ENCODE results near the gene FUBP3.
"Not testable (repeated sequence)": the region's sequence is repeated elsewhere in the genome, so short reads cannot be mapped to it uniquely, and the experiment has no call there.

The FUBP3 gene

DNA sequence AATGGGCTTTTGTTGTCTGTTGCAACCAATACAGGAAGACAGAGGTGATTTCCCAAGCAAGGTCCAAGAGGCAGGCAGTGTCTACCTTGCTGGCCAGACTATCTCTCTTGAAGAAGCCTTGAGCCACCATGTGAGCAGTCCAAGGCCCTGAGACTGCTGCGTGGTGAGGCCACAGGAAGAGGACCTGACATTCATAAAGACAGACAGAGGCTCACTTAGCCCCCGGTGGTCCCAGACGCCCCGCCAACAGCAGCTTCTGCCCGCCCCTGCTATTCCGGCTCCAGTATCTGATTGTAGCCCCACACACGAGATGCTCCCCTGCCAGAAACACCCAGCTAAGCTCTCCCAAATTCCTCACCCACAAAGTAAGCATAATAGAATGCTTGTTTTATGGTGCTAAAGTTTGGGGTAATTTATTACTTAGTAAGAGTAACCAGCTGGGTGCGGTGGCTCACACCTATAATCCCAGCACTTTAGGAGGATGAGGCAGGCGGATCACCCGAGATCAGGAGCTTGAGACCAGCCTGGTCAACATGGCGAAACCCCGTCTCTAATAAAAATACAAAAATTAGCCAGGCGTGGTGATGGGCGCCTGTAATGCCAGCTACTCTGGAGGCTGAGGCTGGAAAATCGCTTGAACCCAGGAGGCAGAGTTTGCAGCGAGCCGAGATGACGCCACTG is 22.8 kb upstream of the FUBP3 start:
- DNase-seq (ENCODE audit: low read depth) = no peak

DNA sequence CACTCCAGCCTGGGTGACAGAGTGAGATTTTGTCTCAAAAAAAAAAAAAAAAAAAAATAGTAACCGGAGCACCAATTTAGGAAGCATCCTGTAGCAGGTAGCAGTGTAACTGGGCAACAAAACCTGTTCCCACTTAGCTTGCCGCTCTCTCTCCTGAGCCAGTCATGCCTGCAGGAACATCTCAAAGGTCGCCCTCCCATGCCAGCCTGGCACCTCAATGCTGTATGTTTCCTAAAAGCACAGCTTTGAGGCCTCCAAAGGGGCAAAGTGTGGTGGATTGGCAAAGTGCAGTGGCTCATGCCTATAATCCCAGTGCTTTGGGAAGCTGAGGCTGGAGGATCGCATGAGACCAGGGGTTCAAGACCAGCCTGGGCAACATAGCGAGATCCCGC is 22.3 kb upstream of the FUBP3 start:
- DNase-seq (ENCODE audit: low read depth) = no peak

DNA sequence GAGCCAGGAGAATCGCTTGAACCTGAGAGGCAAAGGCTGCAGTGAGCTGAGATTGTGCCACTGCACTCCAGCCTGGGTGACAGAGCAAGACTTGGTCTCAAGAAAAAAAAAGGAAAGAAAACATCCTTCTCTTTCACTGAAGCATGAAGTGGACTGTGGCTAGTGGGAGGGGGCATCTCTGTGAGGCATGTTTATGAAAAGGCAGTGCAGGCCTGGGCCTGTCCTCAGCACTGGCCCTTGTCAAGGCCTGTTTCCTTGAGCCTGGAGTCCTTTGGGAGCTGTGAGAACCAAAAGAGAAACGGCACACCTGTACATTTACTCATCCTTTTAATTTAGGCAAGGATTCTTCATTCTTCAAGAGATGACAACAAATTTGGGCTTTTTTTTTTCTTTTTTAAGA is 18.3 kb upstream of the FUBP3 start:
- DNase-seq (ENCODE audit: low read depth) = no peak

DNA sequence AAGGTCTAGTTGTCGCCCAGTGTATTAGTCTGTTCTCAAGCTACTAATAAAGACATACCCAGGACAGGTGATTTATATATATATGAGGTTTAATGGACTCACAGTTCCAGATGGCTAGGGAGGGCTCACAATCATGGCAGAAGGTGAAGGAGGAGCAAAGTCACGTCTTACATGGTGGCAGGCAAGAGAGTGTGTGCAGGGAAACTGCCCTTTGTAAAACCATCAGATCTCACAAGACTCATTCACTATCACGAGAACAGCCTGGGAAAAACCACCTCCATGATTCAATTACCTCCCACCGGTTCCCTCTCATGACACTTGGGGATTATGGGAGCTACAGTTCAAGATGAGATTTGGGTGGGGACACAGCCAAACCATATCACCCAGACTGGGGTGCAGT is 16.9 kb upstream of the FUBP3 start:
- DNase-seq (ENCODE audit: low read depth) = not testable (repeated sequence)

DNA sequence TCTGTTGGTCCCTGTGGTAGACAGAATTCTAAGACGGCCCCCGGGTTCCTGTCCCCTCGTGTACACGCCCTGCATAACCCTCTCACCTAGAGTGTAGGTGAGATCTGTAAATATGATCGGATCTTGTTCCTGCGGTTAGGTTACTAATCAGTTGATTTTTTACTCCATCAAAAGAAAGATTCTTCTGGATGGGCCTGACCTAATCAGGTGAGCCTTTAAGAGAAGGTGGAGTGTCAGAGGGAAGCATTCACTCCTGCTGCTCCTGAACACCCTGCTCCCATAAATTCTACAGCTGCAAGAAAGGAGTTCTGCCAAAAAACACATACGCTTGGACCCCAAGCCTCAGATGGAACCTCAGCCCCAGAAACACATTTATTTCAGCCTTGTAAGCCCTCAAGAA is 15.6 kb upstream of the FUBP3 start:
- no peak for DNase-seq (ENCODE audit: low read depth)

DNA sequence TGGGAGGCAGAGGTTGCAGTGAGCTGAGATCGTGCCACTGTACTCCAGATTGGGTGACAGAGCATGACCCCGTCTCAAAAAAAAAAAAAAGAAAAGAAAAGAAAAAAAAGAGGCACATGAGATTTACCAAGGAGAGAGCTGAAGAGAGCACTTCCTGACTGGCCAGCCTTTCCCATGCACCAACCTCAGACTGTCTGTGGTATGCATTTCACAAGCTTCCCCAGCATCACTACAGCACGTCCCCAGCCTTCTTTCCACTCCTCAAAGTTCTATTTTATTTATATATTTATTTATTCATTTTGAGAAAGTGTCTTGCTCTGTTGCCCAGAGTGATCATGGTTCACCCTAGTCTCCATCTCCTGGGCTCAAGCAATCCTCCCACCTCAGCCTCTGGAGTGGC is 13.6 kb upstream of the FUBP3 start:
- DNase-seq (ENCODE audit: low read depth) = peak; percentile 68

DNA sequence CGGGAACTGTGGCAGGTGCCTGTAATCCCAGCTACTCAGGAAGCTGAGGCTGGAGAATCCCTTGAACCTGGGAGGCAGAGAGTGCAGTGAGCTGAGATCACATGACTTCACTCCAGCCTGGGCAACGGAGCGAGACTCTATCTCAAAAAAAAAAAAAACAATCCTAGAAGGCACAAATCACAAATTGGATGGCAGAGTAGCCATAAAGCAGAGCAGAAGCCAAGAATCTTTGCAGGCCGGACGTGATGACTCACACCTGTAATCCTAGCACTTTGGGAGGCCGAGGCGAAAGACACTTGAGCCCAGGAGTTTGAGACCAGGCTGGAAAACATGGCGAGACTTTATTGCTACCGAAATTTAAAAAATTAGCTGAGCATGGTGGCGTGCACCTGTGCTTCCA is 9.2 kb upstream of the FUBP3 start:
- DNase-seq (ENCODE audit: low read depth) = peak; percentile 76

DNA sequence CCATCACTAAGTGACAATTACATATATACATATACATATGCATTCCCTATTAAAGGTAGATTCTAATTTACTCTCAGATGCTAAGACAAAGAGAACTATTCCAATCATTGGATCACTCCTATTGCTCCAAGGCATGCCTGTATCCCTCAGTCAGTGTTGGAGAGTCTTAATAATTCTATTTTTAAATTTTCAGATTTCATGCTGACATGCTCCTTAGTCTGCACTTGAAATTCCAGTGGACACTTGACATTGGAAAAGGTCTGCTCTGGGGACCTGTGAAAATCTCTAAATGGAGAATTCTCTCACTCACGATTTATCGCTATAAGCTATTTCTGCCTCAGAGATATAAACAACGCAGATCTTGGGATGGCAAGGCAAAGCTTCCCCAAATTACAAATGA is 3.9 kb upstream of the FUBP3 start:
- no peak for DNase-seq (ENCODE audit: low read depth)

DNA sequence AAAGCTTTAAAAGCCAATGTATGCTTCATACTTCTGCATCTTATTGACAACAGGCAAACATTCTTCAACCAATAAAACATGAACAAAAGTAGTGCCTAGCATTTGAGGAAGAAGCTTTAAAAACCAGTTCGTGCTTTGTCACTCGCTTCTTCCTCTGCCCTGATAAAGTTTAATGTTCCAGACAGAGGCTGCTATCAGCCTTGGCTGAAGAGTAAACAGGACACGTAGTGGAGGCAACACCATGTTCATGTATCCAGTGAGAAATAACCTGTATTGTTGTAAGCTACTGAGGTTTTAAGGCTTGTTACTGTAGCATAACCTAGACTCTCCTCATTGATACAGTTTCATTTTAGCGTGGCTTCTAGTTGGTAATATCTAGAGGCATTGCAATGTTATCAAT is 3.2 kb upstream of the FUBP3 start:
- no peak for DNase-seq (ENCODE audit: low read depth)

DNA sequence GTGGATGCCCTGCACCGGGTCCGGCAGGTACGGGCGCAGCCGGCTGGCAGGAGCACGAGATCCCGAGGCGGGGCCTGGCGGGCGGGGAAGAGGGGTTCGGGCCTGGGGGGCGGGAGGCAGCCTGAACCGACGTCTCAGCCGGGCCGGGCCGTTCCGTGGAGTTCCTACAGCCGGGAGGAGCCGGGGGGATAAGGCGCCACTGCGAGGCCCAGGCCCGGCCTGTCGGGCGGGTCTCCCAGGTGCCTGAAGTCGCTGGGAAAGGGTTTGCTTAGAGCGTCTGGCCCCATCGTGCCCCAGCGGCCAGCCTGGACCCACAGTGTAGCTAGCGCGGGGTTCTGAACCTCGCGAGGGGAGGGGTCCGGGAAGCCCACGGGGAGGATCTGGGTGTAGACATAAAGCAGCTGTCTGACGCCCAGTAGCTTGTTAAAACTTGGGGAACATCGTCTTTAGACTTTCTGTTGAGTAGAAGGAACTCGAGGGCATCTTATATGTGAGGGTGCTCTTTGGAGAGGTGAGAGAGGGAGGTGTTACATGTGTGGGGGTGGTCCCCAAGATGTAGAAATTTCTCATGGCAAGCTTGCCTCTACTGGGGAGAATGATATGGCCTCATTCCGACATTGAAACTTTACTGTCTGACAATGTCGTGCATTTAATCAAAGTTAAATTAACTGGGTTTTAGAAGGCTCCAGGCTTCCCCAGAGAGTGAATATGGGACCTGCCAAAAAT is 524 bp downstream of the FUBP3 start:
- DNase-seq (ENCODE audit: low read depth) = peak; percentile 16

DNA sequence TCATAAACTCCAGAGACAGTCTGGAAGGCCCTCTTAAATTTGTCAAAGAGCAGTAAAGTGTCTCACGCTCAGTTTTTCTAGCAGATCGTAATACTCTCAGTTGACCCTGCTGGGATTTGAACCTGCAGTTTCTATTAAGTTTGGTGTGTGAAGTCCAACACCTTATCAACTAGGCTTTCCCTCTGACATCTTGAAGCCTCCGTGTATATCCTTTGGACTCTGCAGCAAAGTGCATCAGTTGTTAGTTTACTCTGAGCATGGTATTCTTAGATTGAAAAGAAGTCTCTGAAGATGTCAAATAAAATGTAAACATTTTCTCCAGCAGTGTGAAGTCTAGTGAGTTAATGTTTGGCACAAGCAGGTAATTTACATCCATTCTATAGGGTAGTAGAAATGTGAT is 2.4 kb downstream of the FUBP3 start:
- no peak for DNase-seq (ENCODE audit: low read depth)

DNA sequence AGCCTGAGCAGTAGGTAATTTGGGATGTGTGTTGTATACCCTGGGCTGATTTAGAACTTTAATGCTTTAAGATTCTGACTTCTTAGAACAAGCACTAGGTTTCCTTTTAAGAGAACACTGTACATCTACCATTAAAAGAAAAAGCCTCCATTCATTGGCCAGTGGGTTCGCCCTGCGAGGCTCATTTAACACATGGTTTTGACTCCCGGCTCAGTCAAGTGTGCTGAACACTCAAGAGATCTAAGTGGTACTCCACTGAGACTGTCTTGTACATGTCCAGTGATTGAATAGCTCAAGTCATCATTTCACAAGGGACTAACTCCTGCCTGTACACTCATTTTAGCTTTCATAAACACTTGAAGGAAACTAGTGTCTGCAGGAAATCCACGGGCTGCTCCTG is 3.9 kb downstream of the FUBP3 start:
- DNase-seq (ENCODE audit: low read depth) = no peak

DNA sequence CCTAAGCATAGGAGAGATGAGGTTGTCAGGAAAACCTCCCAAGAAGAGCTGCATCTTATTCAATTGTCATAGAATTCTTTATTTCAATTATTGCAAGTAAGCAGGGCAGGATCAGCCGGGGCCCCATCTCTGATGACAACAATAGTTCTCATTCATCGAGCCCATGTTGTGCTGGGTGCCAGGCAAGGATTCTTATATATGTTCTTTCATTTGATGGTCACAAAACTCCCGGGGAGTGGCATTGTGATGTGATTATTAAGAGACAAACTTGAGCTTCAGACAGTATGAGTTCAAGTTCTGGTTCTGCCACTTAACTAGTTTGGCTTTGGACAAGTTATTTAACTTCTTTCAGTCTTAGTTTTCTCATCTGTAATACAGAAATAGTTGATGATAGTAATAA is 8.5 kb downstream of the FUBP3 start:
- DNase-seq (ENCODE audit: low read depth) = no peak

DNA sequence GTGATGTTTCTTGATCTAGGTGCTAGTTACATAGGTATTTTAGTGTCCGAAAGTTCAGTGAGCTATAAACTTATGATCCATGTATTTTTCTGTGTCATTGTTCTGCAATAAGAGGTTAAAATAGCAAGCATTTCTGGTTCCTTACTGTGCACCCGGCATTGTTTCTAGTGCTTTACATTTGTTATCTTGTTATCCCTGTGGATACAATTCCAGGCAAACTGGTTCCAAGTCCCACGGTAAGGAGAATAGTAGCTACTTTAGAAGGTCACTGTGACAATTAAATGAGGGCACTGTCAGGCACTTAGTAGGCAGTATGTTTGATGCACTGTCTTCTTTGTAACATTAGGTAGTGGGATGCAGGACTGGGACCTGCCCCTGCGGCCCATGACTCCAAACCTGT is 9.0 kb downstream of the FUBP3 start:
- no peak for DNase-seq (ENCODE audit: low read depth)

DNA sequence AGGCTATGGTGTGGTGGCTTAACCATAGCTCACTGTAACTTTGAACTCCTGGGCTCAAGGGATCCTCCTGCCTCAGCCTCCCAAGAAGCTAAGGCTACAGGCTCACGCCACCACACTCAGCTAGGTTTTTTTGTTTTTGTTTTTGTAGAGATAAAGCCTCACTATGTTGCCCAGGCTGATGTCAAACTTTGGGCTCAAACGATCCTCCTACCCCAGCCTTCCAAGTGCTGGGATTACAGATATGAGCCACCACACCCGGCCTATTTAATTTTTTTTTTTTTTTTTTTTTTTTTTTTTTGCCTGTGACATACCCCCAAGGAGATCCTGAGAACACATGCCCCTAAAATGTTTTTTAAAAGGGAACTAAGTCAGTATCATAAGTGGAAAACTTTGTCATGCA is 10.4 kb downstream of the FUBP3 start:
- no peak for DNase-seq (ENCODE audit: low read depth)

DNA sequence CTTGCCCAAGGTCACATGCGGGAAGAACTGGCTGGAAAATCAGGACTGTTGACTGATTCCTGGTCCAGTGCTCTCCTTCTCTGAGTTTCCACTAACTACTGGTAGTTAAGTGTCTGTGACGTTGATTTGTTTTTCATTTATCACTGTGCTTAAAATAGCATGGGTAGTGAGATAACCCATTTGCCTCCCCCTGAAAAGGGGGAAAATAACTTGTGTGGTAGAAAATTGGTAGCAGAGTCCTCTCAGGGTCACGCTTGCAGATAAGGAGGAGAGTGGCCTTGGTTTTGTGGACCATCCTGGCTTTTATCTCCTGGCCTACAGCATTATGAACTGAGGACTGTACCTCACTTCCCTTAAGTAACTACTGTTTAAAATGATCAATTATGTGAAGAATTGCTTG is 10.9 kb downstream of the FUBP3 start:
- DNase-seq (ENCODE audit: low read depth) = no peak

DNA sequence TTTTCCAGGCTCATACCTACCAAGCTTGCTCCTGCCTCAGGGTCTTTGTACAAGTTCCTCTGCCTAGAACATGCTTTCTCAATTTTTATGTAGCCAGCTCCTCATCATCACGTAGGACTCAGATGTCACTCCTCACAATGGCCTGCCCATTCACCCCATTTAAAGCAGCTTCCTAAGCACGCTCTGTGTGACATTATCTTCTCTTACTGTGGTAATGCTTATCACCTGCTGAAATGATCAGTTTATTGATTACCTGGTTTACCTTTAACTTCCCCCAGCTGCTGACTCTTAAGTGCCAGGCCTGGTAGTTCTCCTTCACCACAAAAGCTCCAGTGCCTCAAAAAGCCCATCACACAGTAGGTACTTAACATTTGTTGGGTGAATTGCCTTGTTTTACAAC is 13.6 kb downstream of the FUBP3 start:
- no peak for DNase-seq (ENCODE audit: low read depth)

DNA sequence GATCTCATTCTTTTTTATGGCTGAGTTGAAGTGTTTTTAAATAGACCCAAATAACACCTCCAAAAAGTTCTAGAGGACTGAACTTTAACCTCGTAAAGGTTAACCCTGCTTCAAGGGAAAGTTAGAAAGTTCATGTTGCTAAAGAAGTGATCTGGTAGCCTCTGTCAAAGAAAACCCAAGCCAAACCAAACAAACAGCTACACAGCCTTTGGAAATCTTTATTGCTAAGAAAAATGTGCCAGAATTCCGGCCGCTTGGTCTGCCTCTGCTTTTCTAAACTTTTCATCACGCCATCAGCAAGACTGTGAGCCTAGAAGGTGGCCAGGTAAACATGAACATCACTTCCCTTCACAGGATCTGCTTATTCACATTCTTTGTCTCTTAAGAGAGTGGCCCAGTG is 17.9 kb downstream of the FUBP3 start:
- DNase-seq (ENCODE audit: low read depth) = no peak

DNA sequence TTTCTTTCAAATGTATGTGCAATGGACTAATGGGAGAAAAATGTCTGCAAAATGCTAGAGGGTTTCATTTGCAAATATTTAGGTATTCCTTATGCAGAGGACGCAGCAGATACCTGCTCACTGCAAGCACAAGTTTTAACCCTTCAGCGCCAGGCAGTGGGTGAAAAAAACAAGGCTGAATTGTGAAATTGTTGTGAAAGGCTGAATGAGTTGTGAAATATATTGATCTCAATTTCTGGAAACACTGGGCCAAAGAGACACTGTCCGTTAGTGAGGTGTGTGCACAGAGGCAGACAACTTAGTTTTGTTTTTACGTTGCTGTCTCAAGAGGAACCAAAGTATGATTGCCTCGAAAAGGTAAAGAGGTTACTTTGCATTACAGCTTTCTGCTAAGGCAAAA is 18.8 kb downstream of the FUBP3 start:
- no peak for DNase-seq (ENCODE audit: low read depth)

DNA sequence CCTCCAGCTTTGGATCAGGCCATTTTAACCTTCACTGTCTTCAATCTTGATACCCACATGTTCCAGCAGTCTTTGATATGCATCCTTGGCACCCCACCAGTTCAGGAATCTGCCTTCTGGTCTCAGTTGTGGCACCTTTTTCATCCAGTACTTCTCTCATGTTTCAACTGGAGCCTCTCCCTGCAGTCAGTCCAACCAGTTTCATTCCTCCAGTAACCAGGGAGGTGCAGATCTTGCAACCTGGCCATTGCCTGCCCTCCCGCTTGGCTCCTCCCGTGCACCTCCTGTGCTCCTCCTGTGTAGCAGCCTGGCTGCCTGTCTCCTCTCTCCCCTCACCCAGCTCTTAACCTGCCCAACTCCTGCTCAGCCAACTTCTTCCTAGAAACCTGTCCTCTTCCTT is 20.2 kb downstream of the FUBP3 start:
- DNase-seq (ENCODE audit: low read depth) = no peak

DNA sequence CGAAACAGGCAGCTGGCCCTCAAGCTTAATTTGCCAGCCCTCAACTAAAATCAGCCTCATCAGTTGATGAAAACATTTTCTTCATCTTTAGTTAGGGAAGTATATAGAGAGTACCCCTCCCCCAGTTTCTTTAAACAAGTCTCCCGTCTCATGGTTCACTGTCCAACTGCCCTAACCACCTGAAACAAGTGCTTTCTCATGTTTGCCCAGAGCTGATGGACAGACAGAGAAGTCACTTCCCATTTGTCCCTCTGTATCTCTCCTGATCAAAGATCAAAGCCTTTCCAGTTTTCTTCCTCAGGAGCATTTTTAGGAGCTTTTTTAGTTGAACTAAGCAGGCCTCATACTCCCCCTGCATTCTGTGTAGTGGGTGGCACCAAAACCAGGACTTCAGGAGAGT is 21.7 kb downstream of the FUBP3 start:
- DNase-seq (ENCODE audit: low read depth) = no peak

DNA sequence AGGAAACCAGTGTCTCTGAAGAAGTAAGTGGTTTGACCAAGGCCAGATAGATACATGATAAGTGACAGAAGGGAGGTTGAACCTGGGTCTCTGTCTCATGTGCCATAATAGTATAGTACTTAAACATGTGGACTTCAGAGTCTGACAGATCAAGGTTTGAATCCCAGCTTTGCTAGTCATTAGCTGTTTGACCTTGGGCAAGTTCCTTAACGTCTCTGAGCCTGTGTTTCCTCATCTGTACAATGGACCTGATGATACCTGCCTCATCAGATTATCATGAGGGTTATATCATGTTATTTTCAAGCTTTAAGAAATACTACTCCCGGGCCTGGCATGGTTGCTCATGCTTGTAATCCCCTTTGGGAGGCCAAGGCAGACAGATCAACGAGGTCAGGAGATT is 24.9 kb downstream of the FUBP3 start:
- no peak for DNase-seq (ENCODE audit: low read depth)

DNA sequence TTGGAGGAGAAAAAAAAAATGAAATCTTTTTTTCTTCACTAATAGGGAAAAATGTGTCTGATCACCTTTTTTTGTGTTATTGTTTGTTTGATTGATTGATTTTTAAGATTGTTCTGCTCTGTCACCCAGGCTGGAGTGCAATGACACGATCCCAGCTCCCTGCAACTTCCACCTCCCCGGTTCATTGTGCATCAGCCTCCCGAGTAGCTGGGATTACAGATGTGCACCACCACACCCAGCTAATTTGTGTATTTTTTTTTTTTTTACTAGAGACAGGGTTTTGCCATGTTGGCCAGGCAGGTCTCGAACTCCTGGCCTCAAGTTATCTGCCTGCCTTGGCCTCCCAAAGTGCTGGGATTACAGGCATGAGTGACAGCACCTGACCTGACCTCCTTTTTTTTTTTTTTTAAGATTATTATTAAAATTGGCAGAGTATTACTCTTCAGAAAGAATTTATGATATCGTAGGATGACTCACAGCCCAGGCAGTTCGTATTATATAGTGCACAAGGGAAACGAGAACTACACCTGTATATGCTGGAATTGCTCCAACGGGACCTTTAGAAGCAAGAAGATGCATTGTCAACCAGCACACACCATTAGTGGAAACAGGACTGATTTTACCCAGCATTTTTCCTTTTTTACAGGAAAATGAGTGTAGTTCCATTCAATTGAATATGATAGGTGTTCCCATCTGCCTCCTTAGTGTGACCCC is 27.7 kb downstream of the FUBP3 start:
- DNase-seq (ENCODE audit: low read depth) = peak; percentile 31
